DND-41 (cell line): ENCODE measurements around the gene CLCNKB.

Experiments
- CTCF ChIP-seq: IDR thresholded peaks from 2 replicates; pipeline ENCODE4 v1.5.1; 2012; ENCODE audit warnings: borderline replicate concordance, low read length, moderate library complexity, mild to moderate bottlenecking; ENCODE audit not compliant: poor library complexity, severe bottlenecking; ENCODE audit errors: extremely low read depth
- EZH2 ChIP-seq: IDR thresholded peaks from 3 replicates; pipeline ENCODE4 v1.6.1; 2012; ENCODE audit warnings: borderline replicate concordance, low read depth, mild to moderate bottlenecking, moderate library complexity, low read length, inconsistent platforms; ENCODE audit not compliant: severe bottlenecking

DNA sequence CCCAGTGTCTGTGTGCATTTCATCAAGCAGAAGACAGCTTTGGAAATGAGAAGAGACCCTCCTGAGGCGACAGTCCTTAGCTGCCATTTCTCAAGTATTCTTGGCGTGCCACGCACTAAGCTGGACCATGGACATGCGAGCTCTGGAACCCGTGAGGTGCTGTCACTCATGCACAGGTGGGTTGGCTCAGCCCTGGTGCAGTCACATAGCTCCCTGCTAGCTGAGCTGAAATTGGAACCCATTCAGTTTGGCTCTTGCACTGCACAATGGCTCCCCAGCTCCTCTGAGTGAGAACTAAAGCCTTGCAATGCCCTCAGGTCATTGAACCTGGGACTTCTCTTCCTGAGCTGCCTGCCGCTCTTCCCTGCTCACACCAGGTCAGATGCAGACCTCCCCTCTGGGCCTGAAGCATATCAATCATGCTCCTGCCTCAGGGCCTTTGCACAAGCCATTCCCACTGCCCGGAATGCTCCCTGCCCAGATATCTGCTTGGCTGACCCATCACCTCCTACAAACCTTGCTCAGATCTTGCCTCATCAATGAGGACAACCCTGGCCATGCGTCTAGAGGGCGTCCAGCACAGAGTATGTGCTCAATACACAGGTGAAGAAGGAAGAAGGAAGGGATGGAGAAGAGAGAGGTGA, 45.8 kb upstream of the CLCNKB start:
- TF ChIP-seq CTCF (no peak), EZH2 (no peak)
